Bronchial epithelial cell (primary cell): ENCODE data around the gene SLC25A28. TPM values are rescaled to one million over a fixed set of nuclear protein-coding genes. Genes with fewer than 3 reads are reported as not detected.
A peak's percentile ranks its signal among the peaks of the same experiment; 100 is the strongest.
"Not testable (repeated sequence)": the region's sequence is repeated elsewhere in the genome, so short reads cannot be mapped to it uniquely, and the experiment has no call there.

Experiments
- DNase-seq: peaks from one replicate; pipeline ENCODE4 v3.0.0-alpha.2; 2010; ENCODE audit warnings: low read depth
- FAIRE-seq: peaks from 2 replicates; lab custom pipeline; 2011; peaks lifted over from hg19 to GRCh38; lab: Jason Lieb, UNC
- H3K27me3 ChIP-seq: 2 replicates; pipeline ENCODE4 v1.5.1; 2011; ENCODE audit warnings: low read length; ENCODE audit not compliant: control insufficient read depth, insufficient read depth
- H3K36me3 ChIP-seq: 2 replicates; pipeline ENCODE4 v1.5.1; 2011; ENCODE audit warnings: low read length; ENCODE audit not compliant: control insufficient read depth, insufficient read depth
- H3K4me3 ChIP-seq: 2 replicates; pipeline ENCODE4 v1.5.1; 2011; ENCODE audit warnings: mild to moderate bottlenecking, low read depth, low read length, control low read depth
- CTCF ChIP-seq: IDR thresholded peaks from 2 replicates; pipeline ENCODE4 v1.5.1; 2011; ENCODE audit warnings: mild to moderate bottlenecking, moderate library complexity, low read length, control low read depth, inconsistent platforms; ENCODE audit not compliant: insufficient read depth, severe bottlenecking
- total RNA-seq: library from RNA; depleted of rRNA; stranded (reverse); fragments of >200 nt; gene quantifications from 2 replicates; pipeline ENCODE4 v1.2.1, GENCODE V29; 2014

SLC25A28 gene
- total RNA-seq, 1 donor from 2014 or later: 17.4 TPM

DNA sequence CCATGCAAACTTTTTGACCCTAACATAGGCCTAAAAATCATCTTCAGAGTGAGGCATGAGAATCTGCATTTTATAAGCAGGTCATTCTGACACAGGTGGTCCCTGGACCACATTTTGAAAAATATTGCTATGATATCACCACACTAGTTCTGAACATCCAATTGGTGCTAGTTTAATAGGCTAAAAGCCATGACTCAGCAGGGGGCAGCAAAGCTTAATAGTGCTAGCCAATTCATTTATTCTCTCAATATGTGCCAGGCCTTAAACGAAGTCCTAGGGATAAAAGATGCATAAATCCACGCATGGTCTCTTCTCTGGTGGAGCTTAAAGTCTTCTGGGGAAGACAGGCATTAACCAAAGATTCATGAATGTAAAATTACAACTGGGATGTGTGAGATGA lies 10.2 kb upstream of the SLC25A28 start:
- FAIRE-seq (no peak), DNase-seq (peak; percentile 72)
- TF ChIP-seq CTCF: peak; percentile 55
- no peaks in the 10 kb centered on the region for H3K27me3 ChIP-seq
- no peak overlapping the region for H3K4me3 ChIP-seq
- H3K36me3 ChIP-seq: no peaks in the 10 kb centered on the region

DNA sequence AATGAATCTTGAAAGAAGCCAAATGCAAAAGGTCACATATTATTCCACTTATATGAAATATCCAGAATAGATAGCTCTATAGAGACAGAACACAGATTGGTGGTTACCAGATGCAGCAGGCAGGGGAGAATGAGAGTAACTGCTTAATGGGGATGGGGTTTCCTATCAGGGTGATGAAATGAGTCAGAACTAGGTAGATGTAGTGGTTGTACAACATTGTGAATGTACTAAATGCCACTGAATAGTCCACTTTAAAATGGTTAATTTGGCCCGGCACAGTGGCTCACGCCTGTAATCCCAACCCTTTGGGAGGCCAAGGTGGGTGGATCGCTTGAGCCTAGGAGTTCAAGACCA lies 9.4 kb upstream of the SLC25A28 start:
- no peak for DNase-seq
- no peak for FAIRE-seq
- no peaks in the 10 kb centered on the region for H3K36me3 ChIP-seq
- H3K4me3 ChIP-seq: no peak overlapping the region
- H3K27me3 ChIP-seq: no peaks in the 10 kb centered on the region
- no peak for TF ChIP-seq CTCF

DNA sequence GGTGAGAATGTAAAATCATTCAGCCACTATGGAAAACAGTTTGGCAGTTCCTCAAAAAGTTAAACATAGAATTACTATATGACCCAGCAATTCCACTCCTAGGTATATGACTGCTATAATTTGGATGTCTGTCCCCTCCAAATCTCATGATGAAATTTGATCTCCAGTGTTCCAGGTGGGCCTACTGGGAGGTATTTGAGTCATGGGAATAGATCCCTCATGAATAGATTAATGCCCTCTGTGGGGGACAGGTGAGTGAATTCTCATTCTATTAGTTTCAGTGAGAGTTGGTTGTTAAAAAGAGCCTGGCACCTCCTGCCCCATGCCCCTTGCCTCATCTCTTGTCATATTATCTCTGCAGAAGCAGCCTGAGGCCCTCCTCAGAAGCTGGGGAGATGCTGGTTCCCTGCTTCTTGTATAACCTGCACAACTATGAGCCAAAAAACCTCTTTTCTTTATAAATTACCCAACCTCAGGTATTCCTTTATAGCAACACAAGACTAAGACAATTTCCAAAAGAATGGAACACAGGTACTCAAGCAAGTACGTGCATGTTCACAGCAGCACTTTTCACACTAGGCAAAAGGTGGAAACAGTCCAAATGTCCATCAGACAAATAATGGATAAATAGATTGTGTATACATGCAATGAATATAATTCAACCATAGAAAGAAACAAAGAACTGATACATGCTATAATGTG lies 8.8 kb upstream of the SLC25A28 start:
- H3K27me3 ChIP-seq: no peaks in the 10 kb centered on the region
- FAIRE-seq (no peak), DNase-seq (peak; percentile 67)
- no peak for TF ChIP-seq CTCF
- no peaks in the 10 kb centered on the region for H3K36me3 ChIP-seq
- H3K4me3 ChIP-seq: no peak overlapping the region

- H3K4me3 ChIP-seq, H3K27me3 ChIP-seq, FAIRE-seq, DNase-seq, H3K36me3 ChIP-seq: not testable (repeated sequence)
These were observed 4.9 kb upstream of the SLC25A28 start for GRCh38 chr10:99625124-99625523.

DNA sequence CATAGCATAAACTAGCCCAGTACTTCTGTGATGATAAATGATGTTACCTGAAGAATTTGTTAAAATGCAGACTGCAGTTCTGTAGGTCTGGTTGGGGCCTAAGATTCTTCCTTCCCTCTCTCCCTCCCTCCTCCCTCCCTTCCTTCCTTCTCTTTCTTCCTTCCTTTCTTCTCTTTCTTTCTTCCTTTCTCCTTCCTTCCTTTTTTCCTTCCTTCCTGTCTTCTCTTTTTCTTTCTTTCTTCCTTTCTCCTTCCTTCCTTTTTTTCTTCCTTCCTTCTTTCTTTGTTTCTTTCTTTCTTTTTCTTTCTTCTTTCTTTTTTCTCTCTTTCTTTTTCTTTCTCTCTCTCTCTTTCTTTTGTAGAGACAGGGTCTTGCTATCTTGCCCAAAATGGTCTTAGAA lies 3.7 kb upstream of the SLC25A28 start:
- Histone ChIP-seq H3K36me3 (no peaks in the 10 kb centered on the region), H3K4me3 (no peak overlapping the region), H3K27me3 (no peaks in the 10 kb centered on the region)
- no peak for TF ChIP-seq CTCF
- no peak for FAIRE-seq
- DNase-seq: no peak

GRCh38 chr10:99621454-99622251 lies 1.4 kb upstream of the SLC25A28 start:
- Histone ChIP-seq H3K36me3 (no peaks in the 10 kb centered on the region), H3K27me3 (no peaks in the 10 kb centered on the region), H3K4me3 (peak overlapping the region; percentile 57)
- no peak for TF ChIP-seq CTCF
- DNase-seq (peak; percentile 85), FAIRE-seq (no peak)
